GM21576 (cell line): Measurements from ENCODE around the gene REN.

ENCODE experiments used
- ATAC-seq: cut with Tn5 transposase; IDR thresholded peaks from one replicate; pipeline ENCODE4 v1.9.1; 2021; ENCODE audit warnings: mild to moderate bottlenecking, moderate library complexity; ENCODE audit not compliant: unreplicated experiment

The REN gene

DNA sequence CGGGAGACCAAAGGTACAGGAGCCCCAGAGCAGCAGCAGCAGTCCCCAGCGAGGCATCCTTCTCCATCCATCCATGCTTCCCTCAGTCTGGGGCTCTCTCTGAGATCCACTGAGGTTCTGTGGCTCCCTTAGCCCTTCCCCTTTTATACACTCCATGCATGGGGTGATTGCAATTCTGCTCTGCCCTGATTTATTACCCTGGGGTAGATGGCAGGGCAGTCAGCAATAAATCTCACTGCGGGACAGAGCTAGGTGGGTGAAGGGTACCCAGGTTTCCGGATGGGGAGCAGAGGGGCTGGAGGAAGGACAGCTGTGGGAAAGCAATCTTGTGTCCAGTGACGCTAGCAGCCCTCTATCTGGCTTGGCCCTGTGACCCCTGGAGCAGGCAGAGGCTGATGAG lies at the start of gene REN:
REN (minus strand) TSS at position 119 of the 400 bp plus-strand sequence; CDS start at position 75, 44 bp downstream.
- no peak for ATAC-seq

GRCh38 chr1:204213668-204214662 lies 47.8 kb upstream of the REN start, which contains the start of gene GOLT1A:
GOLT1A (minus strand) TSS chr1:204213988; CDS start chr1:204213906, 82 bp downstream.
- ATAC-seq: peak; percentile 57

DNA sequence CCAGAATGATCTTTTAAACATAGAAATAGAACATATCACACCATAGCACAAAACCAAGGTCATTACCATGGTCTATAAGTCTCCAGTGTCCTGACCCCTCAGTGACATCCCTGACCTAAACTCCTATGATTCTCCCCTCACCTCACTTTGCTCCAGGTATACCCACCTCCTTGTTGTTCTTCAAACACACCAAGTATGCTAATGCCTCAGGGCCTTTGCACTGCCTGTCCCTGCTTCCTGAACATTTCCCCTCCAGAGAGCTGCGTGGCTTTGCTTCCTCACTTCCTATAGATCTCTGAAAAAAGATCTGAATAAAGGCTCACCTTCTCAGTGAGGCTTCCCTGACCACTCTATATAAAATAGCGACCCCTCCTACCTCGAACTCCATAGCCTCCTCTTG lies 46.6 kb upstream of the REN start:
- ATAC-seq: no peak

DNA sequence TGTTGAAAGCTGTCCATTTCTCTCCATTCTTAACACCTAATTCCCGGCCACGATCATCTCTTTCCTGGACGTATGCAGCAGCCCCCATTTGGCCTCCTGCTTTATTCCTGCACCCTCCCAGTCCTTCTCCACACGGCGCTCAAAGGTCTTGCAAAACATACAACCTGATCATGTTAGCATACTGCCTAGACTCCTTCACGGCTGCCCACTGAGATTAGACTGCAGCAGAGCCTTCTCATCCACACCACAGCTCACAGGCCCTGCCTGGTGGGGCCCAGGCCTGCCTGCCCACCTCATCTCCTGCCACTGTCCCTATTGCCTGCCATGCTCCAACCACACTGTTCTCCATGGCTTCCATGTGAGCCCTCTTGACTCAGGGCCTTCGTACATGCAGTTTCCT lies 44.9 kb upstream of the REN start:
- no peak for ATAC-seq

- ATAC-seq: peak; percentile 53
Measured at GRCh38 chr1:204207136-204207616, 41.0 kb upstream of the REN start.

DNA sequence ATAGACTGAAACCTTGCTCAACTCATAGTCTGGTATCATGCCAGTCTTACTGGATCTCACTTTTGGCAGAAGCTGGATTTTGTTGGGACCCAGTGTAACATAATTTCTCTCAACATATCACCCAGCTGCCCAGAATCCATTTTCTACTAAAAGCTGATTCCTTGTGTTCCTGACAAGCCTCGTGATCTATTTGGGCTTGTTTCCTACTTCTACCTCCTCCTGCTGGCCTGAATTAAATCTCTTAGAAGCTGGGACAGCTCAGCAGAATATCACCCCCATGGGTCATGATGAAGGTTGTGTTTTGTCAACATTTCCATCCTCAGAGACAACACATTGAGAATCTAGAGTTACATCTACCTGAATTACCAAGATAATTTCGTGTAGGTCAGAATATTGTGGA lies 40.0 kb upstream of the REN start:
- no peak for ATAC-seq

GRCh38 chr1:204205486-204205885 lies 39.3 kb upstream of the REN start:
- no peak for ATAC-seq

DNA sequence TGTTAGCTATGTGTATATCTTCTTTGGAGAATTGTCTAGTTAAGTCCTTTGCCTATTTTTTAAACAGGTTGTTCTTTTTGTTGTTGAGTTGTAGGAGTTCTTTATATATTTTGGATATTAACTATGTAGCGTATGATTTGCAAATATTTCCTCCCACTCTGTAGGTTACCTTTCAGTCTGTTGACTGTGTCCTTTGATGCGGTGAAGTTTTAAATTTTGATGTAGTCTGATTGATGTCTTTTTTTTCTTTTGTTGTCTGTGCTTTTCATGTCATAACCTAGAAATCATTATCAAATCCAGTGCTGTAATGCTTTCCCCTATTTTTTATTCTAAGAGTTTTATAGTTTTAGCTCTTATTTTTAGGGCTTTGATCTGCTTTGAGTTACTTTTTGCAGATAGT lies 38.8 kb upstream of the REN start:
- ATAC-seq: no peak

DNA sequence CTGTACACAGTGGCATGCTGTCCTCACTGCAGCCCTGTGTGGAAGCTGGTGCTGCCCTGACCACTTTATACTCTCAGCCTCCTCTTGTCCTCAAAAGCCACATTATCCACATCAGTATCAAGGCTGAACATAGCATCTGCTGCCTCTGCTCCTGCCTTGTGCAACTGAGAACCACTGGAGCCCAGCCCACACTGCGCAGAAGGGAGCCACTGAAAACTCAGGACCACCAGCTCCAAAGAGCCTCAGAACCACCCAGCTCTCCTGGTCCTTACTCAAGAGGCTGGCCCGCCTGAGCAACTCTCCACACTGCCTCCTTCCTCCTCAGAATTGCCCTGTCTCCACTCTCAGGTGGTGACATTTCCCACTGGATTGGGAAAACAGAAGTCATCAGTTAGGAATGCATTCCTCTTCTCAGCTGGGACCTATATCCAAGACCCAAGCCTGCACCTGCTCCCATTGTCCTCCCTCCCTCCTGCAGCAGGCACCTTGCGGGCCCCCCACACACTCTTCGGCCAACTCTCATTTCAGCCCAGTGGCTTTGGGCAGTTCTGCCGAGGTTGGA lies 37.1 kb upstream of the REN start:
- no peak for ATAC-seq

GRCh38 chr1:204202481-204202880 lies 36.3 kb upstream of the REN start:
- ATAC-seq: no peak

- ATAC-seq: no peak
Measured at GRCh38 chr1:204201348-204202040, 35.4 kb upstream of the REN start.

DNA sequence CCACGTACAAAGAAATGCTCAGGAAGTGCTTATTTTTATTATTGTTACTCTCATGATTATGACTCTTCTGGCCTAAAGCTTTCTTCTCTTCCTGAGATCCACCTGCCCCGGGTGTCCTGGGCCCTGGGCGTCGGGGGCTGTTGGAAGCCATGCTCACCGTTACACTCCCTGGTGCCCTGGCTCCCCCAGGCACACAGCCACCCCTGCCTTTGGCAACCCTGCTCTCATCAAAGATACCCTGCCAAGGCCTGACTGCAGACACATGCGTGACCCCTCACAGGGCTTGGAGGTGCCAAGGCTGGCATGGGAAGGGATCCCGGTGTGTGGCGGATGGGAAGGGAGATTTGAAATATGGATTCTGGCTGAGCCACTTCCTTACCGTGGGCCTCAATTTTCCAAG lies 33.4 kb upstream of the REN start:
- ATAC-seq: no peak

- no peak for ATAC-seq
Measured at GRCh38 chr1:204198348-204199340, 32.5 kb upstream of the REN start.

GRCh38 chr1:204197068-204197467 lies 30.9 kb upstream of the REN start:
- ATAC-seq: no peak

DNA sequence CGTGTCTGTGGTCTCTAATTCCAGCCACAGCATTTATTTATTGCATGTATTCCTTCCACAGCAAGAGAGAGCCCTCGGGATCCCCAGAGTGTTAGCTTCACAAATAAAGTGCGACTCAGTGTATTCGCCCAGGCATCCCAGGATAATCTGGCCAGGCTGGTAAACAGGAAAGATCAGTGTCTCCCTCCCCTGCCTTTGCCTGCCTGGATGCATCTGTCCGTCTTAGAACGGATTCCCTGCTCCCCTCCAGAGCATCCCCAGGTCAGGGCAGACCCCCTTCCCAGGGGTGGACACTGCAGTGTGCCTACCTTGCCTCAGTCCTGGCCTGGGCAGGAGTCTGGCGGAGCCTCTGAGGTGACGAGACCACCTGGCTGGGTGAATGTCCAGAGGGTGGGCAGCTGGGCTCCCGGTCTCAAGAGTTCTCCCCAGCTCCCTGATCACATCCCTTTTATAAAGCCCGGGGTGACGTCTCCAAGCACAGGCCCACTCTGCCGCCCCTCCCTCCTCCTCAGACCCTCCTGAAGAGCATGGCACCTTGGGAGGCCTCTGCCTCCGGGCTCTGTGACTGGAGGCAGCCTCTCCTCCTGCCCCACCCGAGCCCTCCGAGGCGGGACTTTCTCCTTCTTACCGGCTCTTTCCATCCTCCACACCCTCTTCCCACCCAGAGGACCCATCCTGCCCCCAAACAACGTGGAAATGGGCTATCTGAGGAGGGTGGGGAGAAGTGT lies 30.1 kb upstream of the REN start, which contains the start of gene KISS1:
KISS1 (minus strand) TSS at position 424 of the 728 bp plus-strand sequence. CDS start 3,615 bp downstream, outside the sequence.
- ATAC-seq: no peak

DNA sequence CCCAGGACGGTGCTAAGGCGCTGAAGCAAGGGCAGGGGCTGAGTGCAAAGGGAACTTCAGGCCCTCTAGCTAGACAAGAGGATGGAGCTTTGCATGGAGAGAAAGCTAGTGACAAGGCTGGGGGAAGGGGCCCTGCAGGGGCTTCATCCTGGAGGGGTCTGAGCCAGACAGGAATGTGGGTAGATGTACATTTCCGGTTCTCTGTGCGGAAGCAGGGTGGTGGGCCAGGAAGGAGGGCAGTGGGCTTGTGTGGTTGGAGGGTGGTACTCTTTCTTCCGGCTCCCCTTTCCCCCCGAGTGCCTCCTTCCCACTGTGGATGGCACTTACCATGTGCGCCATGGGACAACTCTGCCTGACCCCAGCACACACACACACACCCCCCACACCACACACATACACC lies 28.6 kb upstream of the REN start:
- no peak for ATAC-seq

- no peak for ATAC-seq
Measured at GRCh38 chr1:204194080-204194479, 27.9 kb upstream of the REN start.

- ATAC-seq: no peak
Measured at GRCh38 chr1:204192589-204193352, 26.6 kb upstream of the REN start.

DNA sequence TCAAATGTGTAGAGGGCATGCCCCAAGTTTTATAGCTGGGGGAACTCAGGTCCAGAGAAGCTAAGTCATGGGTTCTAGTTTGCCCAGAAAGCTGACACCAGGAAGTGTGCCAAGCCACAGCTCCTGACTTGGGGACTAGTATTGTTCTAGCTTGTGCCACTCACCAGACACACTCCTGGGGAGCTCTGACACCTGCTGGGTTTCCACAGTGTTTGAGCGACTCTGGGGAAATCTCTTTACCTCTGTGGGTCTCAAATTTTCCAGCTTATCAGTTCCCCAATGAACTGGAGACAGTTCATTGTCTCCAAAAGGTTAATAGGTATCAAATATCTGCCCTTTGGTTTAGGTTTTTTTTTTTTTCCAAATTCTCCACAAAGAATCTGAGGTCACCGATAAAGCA lies 25.9 kb upstream of the REN start:
- no peak for ATAC-seq
